Measurements from ENCODE around the gene PRKCE. TPM values are rescaled to one million over a fixed set of nuclear protein-coding genes. Genes with fewer than 3 reads are reported as not detected.

Gene PRKCE
- total and polyA plus RNA-seq, 2 donors (not counting 1 experiment from before 2014, with no cell fraction given): 23.6 to 271 TPM

DNA sequence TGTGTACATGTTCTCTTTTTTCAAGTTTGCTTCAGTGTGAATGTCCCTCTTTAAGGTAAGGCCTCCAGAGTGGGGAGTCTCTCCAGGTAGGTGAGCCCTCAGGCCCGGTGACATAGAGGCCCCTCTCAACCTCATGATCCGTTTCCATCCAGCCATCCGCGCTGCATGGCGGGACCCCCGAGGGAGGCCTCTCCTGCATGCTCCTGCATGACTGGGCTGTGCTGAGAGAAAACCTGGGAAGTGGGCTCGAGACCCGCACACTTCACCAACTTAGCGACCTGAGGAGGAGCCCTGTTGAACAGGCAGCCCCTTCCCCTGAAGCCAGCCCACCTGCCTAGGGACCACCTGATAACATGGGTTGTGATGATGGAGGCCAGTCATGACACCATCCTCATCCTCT, 514.4 kb downstream of the PRKCE start:
- H3K4me1 ChIP-seq (ENCODE audit: control insufficient read depth in 2 of 2, insufficient read depth in 2 of 2, low read length in 2 of 2): no peaks in the 10 kb centered on the region
- no peaks in the 10 kb centered on the region for H3K9me3 Mint-ChIP-seq (ENCODE audit: insufficient read depth)
- H3K27me3 ChIP-seq (replicated peaks in 1 of 4; ENCODE audit: control extremely low read depth in 1 of 4, control insufficient read depth in 3 of 4, insufficient read depth in 4 of 4, low read length in 3 of 4): no peaks in the 10 kb centered on the region
- no peaks in the 10 kb centered on the region for H3K27me3 Mint-ChIP-seq
- no peaks in the 10 kb centered on the region for H3K4me1 Mint-ChIP-seq
- H3K9me3 ChIP-seq (ENCODE audit: control extremely low read depth in 1 of 3, control insufficient read depth in 2 of 3, insufficient read depth in 1 of 3, low read length in 2 of 3): no peaks in the 10 kb centered on the region
- DNase-seq (no peak), ATAC-seq (ENCODE audit: low read depth) (no peak)
- no peak overlapping the region for H3K4me2 ChIP-seq (replicated peaks; ENCODE audit: low read depth, low read length, poor library complexity, severe bottlenecking)
- WGBS (ENCODE audit: insufficient coverage): 100% methylated on average over 8 of the region's 9 CpGs
- no peak overlapping the region for H3K9ac ChIP-seq (ENCODE audit: low read length)
- no peak for TF ChIP-seq EZH2 (IDR thresholded peaks at IDR 0.05; ENCODE audit: borderline replicate concordance, insufficient read depth, low read depth, low read length, poor library complexity, severe bottlenecking)
- TF ChIP-seq, protein P1, sequence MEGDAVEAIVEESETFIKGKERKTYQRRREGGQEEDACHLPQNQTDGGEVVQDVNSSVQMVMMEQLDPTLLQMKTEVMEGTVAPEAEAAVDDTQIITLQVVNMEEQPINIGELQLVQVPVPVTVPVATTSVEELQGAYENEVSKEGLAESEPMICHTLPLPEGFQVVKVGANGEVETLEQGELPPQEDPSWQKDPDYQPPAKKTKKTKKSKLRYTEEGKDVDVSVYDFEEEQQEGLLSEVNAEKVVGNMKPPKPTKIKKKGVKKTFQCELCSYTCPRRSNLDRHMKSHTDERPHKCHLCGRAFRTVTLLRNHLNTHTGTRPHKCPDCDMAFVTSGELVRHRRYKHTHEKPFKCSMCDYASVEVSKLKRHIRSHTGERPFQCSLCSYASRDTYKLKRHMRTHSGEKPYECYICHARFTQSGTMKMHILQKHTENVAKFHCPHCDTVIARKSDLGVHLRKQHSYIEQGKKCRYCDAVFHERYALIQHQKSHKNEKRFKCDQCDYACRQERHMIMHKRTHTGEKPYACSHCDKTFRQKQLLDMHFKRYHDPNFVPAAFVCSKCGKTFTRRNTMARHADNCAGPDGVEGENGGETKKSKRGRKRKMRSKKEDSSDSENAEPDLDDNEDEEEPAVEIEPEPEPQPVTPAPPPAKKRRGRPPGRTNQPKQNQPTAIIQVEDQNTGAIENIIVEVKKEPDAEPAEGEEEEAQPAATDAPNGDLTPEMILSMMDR (IDR thresholded peaks at IDR 0.05): no peak
- no peaks in the 10 kb centered on the region for H4K20me1 ChIP-seq (ENCODE audit: control insufficient read depth, insufficient read depth, low read length, poor library complexity, severe bottlenecking)
- H3K4me3 Mint-ChIP-seq: no peak overlapping the region
- H3K36me3 ChIP-seq (replicated peaks in 1 of 2; ENCODE audit: control extremely low read depth in 1 of 2, control insufficient read depth in 1 of 2, extremely low read depth in 1 of 2, insufficient read depth in 2 of 2, low read length in 1 of 2): peaks cover 0 to 46% of the 10 kb centered on the region in 2 experiments
- H3K27ac ChIP-seq (ENCODE audit: low read length in 2 of 2): no peak overlapping the region
- intact Hi-C loops (cut with micrococcal nuclease): no loop called here
- CTCF ChIA-PET: no interaction called here
- no peak overlapping the region for H2AFZ ChIP-seq (ENCODE audit: insufficient read depth, low read depth, low read length, poor library complexity, severe bottlenecking)
- POLR2A ChIA-PET: no interaction called here
- no peak overlapping the region for H3K27ac Mint-ChIP-seq
- no peaks in the 10 kb centered on the region for H3K79me2 ChIP-seq (ENCODE audit: control insufficient read depth, insufficient read depth, low read length)
- H3K4me3 ChIP-seq (ENCODE audit: control extremely low read depth in 1 of 5, extremely low read depth in 1 of 5, insufficient read depth in 1 of 5, low read depth in 2 of 5, low read length in 4 of 5): no peak overlapping the region

DNA sequence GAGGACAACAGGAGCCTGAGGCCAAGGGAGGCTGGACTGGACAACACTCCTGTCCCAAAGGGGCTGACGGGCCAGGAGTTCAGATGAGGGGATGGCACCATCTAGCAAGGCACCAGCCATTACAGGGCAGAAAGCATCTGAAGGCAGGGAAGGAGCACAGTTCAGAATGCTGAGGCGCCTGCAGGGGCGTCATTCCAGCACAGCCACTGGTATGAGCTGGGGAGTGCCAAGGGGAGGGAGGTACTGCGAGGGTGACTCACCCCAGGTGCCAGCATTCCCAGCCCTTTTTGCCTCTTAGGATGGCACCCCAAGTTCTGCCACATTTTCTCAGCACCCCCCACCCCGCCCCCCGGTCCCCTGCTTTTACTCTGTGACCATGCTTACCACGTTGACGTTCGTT, 515.9 kb downstream of the PRKCE start:
- Mint-ChIP-seq H3K27me3 (no peaks in the 10 kb centered on the region), H3K4me1 (no peaks in the 10 kb centered on the region), H3K9me3 (ENCODE audit: insufficient read depth) (no peaks in the 10 kb centered on the region), H3K27ac (no peak overlapping the region), H3K4me3 (no peak overlapping the region)
- no peak for TF ChIP-seq EZH2 (IDR thresholded peaks at IDR 0.05; ENCODE audit: borderline replicate concordance, insufficient read depth, low read depth, low read length, poor library complexity, severe bottlenecking)
- TF ChIP-seq, protein P1 (IDR thresholded peaks at IDR 0.05): no peak
- ATAC-seq (ENCODE audit: low read depth): no peak
- Histone ChIP-seq H3K9me3 (ENCODE audit: control extremely low read depth in 1 of 3, control insufficient read depth in 2 of 3, insufficient read depth in 1 of 3, low read length in 2 of 3) (no peaks in the 10 kb centered on the region), H3K4me2 (replicated peaks; ENCODE audit: low read depth, low read length, poor library complexity, severe bottlenecking) (no peak overlapping the region), H3K9ac (ENCODE audit: low read length) (no peak overlapping the region), H3K79me2 (ENCODE audit: control insufficient read depth, insufficient read depth, low read length) (no peaks in the 10 kb centered on the region), H3K4me1 (ENCODE audit: control insufficient read depth in 2 of 2, insufficient read depth in 2 of 2, low read length in 2 of 2) (no peaks in the 10 kb centered on the region), H2AFZ (ENCODE audit: insufficient read depth, low read depth, low read length, poor library complexity, severe bottlenecking) (no peak overlapping the region), H3K27me3 (replicated peaks in 1 of 4; ENCODE audit: control extremely low read depth in 1 of 4, control insufficient read depth in 3 of 4, insufficient read depth in 4 of 4, low read length in 3 of 4) (no peaks in the 10 kb centered on the region), H4K20me1 (ENCODE audit: control insufficient read depth, insufficient read depth, low read length, poor library complexity, severe bottlenecking) (no peaks in the 10 kb centered on the region), H3K36me3 (replicated peaks in 1 of 2; ENCODE audit: control extremely low read depth in 1 of 2, control insufficient read depth in 1 of 2, extremely low read depth in 1 of 2, insufficient read depth in 2 of 2, low read length in 1 of 2) (peaks cover 0 to 41% of the 10 kb centered on the region in 2 experiments), H3K4me3 (ENCODE audit: control extremely low read depth in 1 of 5, extremely low read depth in 1 of 5, insufficient read depth in 1 of 5, low read depth in 2 of 5, low read length in 4 of 5) (no peak overlapping the region), H3K27ac (ENCODE audit: low read length in 2 of 2) (no peak overlapping the region)
- intact Hi-C loops (cut with micrococcal nuclease): no loop called here
- ChIA-PET POLR2A (no interaction called here), CTCF (no interaction called here)
- WGBS (ENCODE audit: insufficient coverage): 97% methylated on average over 7 of the region's 9 CpGs
- DNase-seq: no peak
